GM23338 (cell line): Measurements from ENCODE around the gene USP24. TPM values are rescaled to one million over a fixed set of nuclear protein-coding genes. Genes with fewer than 3 reads are reported as not detected.

Source experiments
- ATAC-seq: fragments of 200-7000 bp; cut with Tn5 transposase; 3 replicates; pipeline ENCODE4 v1.9.1; 2020
- DNase-seq: peaks from one replicate; pipeline ENCODE4 v3.0.0-alpha.2; 2015; ENCODE audit warnings: low spot score
- H2AFZ ChIP-seq: fragments of 200-600 bp; sonication (generic); 2 replicates; pipeline ENCODE4 v1.8.0; 2016; ENCODE audit warnings: antibody characterized with exemption, mild to moderate bottlenecking, moderate library complexity
- H3F3A ChIP-seq: fragments of 200-600 bp; sonication (generic); replicated peaks from 2 replicates; pipeline ENCODE4 v1.8.0; 2017; ENCODE audit warnings: antibody characterized with exemption, mixed run types, low read depth
- H3K27ac ChIP-seq: fragments of 200-600 bp; sonication (generic); 2 replicates; pipeline ENCODE4 v1.6.1; 2016; ENCODE audit warnings: low read depth
- H3K27me3 ChIP-seq: fragments of 200-600 bp; sonication (generic); 2 replicates; pipeline ENCODE4 v1.8.0; 2016; ENCODE audit warnings: mild to moderate bottlenecking, mixed run types, moderate library complexity; ENCODE audit not compliant: insufficient read depth
- H3K36me3 ChIP-seq: fragments of 200-600 bp; sonication (generic); 2 replicates; pipeline ENCODE4 v1.8.0; 2016; ENCODE audit warnings: mild to moderate bottlenecking; ENCODE audit not compliant: insufficient read depth
- H3K4me1 ChIP-seq: fragments of 200-600 bp; sonication (generic); 2 replicates; pipeline ENCODE4 v1.8.0; 2016; ENCODE audit warnings: mild to moderate bottlenecking, moderate library complexity; ENCODE audit not compliant: insufficient read depth
- H3K4me2 ChIP-seq: fragments of 200-600 bp; sonication (generic); 2 replicates; pipeline ENCODE4 v1.7.1; 2017; ENCODE audit warnings: mixed run types
- H3K4me3 ChIP-seq: fragments of 200-600 bp; sonication (generic); 2 replicates; pipeline ENCODE4 v1.6.1; 2016; ENCODE audit warnings: mixed run types
- H3K79me2 ChIP-seq: fragments of 200-600 bp; sonication (generic); replicated peaks from 2 replicates; pipeline ENCODE4 v1.8.0; 2017; ENCODE audit warnings: mild to moderate bottlenecking; ENCODE audit not compliant: insufficient read depth
- H3K9me2 ChIP-seq: fragments of 200-600 bp; sonication (generic); 2 replicates; pipeline ENCODE4 v1.8.0; 2017; ENCODE audit not compliant: insufficient read depth
- H4K20me1 ChIP-seq: fragments of 200-600 bp; sonication (generic); replicated peaks from 2 replicates; pipeline ENCODE4 v1.8.0; 2017; ENCODE audit warnings: mild to moderate bottlenecking; ENCODE audit not compliant: insufficient read depth
- H3K27ac Mint-ChIP-seq: 2 replicates; pipeline ENCODE4 v1.8.0; 2020; ENCODE audit warnings: inconsistent platforms, mild to moderate bottlenecking, moderate library complexity, mixed read lengths
- H3K27me3 Mint-ChIP-seq: 3 replicates; pipeline ENCODE4 v1.8.0; 2022; ENCODE audit warnings: low read depth, mild to moderate bottlenecking, moderate library complexity, mixed read lengths, inconsistent platforms; ENCODE audit not compliant: insufficient read depth, poor library complexity
- H3K36me3 Mint-ChIP-seq: 3 replicates; pipeline ENCODE4 v1.8.0; 2021; ENCODE audit warnings: low read depth, mild to moderate bottlenecking, inconsistent platforms, moderate library complexity, mixed read lengths
- H3K4me1 Mint-ChIP-seq: 3 replicates; pipeline ENCODE4 v1.8.0; 2020; ENCODE audit warnings: mild to moderate bottlenecking, inconsistent platforms, mixed read lengths
- H3K4me3 Mint-ChIP-seq: 3 replicates; pipeline ENCODE4 v1.8.0; 2021; ENCODE audit warnings: moderate library complexity, mild to moderate bottlenecking, inconsistent platforms, mixed read lengths
- H3K9me3 Mint-ChIP-seq: 3 replicates; pipeline ENCODE4 v1.8.0; 2020; ENCODE audit warnings: moderate library complexity, mild to moderate bottlenecking, inconsistent platforms, mixed read lengths
- CREB1 ChIP-seq: fragments of 250-450 bp; sonication (Bioruptor Pico); IDR thresholded peaks from 2 replicates; pipeline ENCODE4 v1.5.0; 2020; ENCODE audit warnings: low read depth, mild to moderate bottlenecking, moderate library complexity
- CTCF ChIP-seq, 2 experiments: fragments of 200-600 bp in 1 of 2; sonication (generic) in 1 of 2; conservative IDR thresholded peaks; 2 replicates each; pipeline versions ENCODE4 v1.5.1 to v1.6.1; 2016 to 2017; ENCODE audit warnings: antibody characterized with exemption in 2 of 2, low read depth in 2 of 2, mild to moderate bottlenecking in 2 of 2, moderate library complexity in 1 of 2
- ETS1 ChIP-seq: IDR thresholded peaks from 2 replicates; pipeline ENCODE4 v1.6.1; 2016; ENCODE audit warnings: antibody characterized with exemption
- EZH2phosphoT487 ChIP-seq: fragments of 200-600 bp; sonication (generic); IDR thresholded peaks from one replicate; pipeline ENCODE4 v1.8.1; 2018; ENCODE audit warnings: antibody characterized with exemption; ENCODE audit not compliant: unreplicated experiment
- JUNB ChIP-seq: IDR thresholded peaks from one replicate; pipeline ENCODE4 v1.6.1; 2016; ENCODE audit warnings: antibody characterized with exemption; ENCODE audit not compliant: unreplicated experiment
- NANOG ChIP-seq: IDR thresholded peaks from 2 replicates; pipeline ENCODE4 v1.6.1; 2016; ENCODE audit warnings: antibody characterized with exemption, borderline replicate concordance
- POLR2AphosphoS5 ChIP-seq: IDR thresholded peaks from 2 replicates; pipeline ENCODE4 v1.6.1; 2016; ENCODE audit warnings: antibody characterized with exemption, low read depth
- REST ChIP-seq: IDR thresholded peaks from one replicate; pipeline ENCODE4 v1.6.1; 2018; ENCODE audit warnings: antibody characterized with exemption; ENCODE audit not compliant: unreplicated experiment
- STAT1 ChIP-seq: IDR thresholded peaks from one replicate; pipeline ENCODE4 v1.6.1; 2016; ENCODE audit warnings: antibody characterized with exemption; ENCODE audit not compliant: unreplicated experiment
- ZNF114 ChIP-seq: fragments of 250-450 bp; sonication (Bioruptor Pico); IDR thresholded peaks from 2 replicates; pipeline ENCODE4 v1.5.0; 2020; ENCODE audit warnings: mild to moderate bottlenecking, moderate library complexity
- ZNF331 ChIP-seq: fragments of 250-450 bp; sonication (Bioruptor Pico); IDR thresholded peaks from 2 replicates; pipeline ENCODE4 v1.5.0; 2020; ENCODE audit warnings: low read depth, mild to moderate bottlenecking, moderate library complexity
- ZNF462 ChIP-seq: fragments of 250-450 bp; sonication (Bioruptor Pico); IDR thresholded peaks from 2 replicates; pipeline ENCODE4 v1.5.0; 2020; ENCODE audit warnings: mild to moderate bottlenecking, moderate library complexity
- polyA plus RNA-seq: library from polyadenylated mRNA; unstranded; fragments of >200 nt; fragmentation: Nextera tagmentation; extraction: Ambion mirVana; gene quantifications from 2 replicates; pipeline ENCODE4 v1.2.1, GENCODE V29; 2016
- total RNA-seq: library from RNA; depleted of rRNA; stranded (reverse); fragments of >200 nt; shearing (Covaris generic); gene quantifications from 2 replicates; pipeline ENCODE4 v1.2.3, GENCODE V29; 2014

The USP24 gene
- total and polyA plus RNA-seq, 2 experiments from 2014 or later, result 12.1 to 32.6 TPM

- no peak overlapping the region for H3K4me2 ChIP-seq
- ATAC-seq (no peak), DNase-seq (no peak)
- Mint-ChIP-seq H3K4me1 (no peaks in the 10 kb centered on the region; the same call in 2 of the 3 replicates), H3K27me3 (peaks cover 2% of the 10 kb centered on the region), H3K4me3 (no peak overlapping the region), H3K27ac (no peak overlapping the region), H3K36me3 (peaks cover 15% of the 10 kb centered on the region), H3K9me3 (peaks cover 6% of the 10 kb centered on the region)
- TF ChIP-seq STAT1 (no peak), EZH2phosphoT487 (no peak), CREB1 (CRISPR knock-in tag) (no peak), ETS1 (no peak), POLR2AphosphoS5 (no peak), JUNB (no peak), CTCF (conservative IDR thresholded peaks at IDR 0.05; ENCODE audit: low read depth in 2 of 2) (no peak), ZNF331 (CRISPR knock-in tag) (no peak), NANOG (no peak), REST (no peak), ZNF462 (CRISPR knock-in tag) (no peak), ZNF114 (CRISPR knock-in tag) (no peak)
- H3K27ac ChIP-seq, result no peak overlapping the region
- no peaks in the 10 kb centered on the region; the same call in 1 of the 2 replicates for H4K20me1 ChIP-seq
- H3K4me3 ChIP-seq, result no peak overlapping the region
- peaks cover 7% of the 10 kb centered on the region for H3K9me2 ChIP-seq
- H3K27me3 ChIP-seq, result no peaks in the 10 kb centered on the region
- no peaks in the 10 kb centered on the region for H3K36me3 ChIP-seq
- no peak overlapping the region for H2AFZ ChIP-seq
- H3F3A ChIP-seq, result no peaks in the 10 kb centered on the region
- H3K79me2 ChIP-seq, result peaks cover 62% of the 10 kb centered on the region
- no peaks in the 10 kb centered on the region for H3K4me1 ChIP-seq
Measured at GRCh38 chr1:55180075-55180670, 35.0 kb downstream of the USP24 start.
